Stimulated activated CD8-positive, alpha-beta memory T cell treated with anti-CD3 and anti-CD28 coated beads, Interleukin-7, amount 100 ng/mL, for 1 hour (primary cell): ENCODE measurements around the gene SPATS2.
"Not testable (repeated sequence)": the region's sequence is repeated elsewhere in the genome, so short reads cannot be mapped to it uniquely, and the experiment has no call there.

ENCODE experiments used
- DNase-seq, 2 donors: peaks; one replicate each; pipeline ENCODE4 v3.0.0-alpha.2; 2020; ENCODE audit warnings: low read depth in 2 of 2

SPATS2 gene

GRCh38 chr12:49352351-49352750 is 14.9 kb upstream of the SPATS2 start:
- no peak for DNase-seq

GRCh38 chr12:49355913-49356312 is 11.3 kb upstream of the SPATS2 start:
- no peak for DNase-seq

GRCh38 chr12:49357103-49357678 is 10.1 kb upstream of the SPATS2 start:
- DNase-seq, result no peak

GRCh38 chr12:49358483-49359141 is 8.7 kb upstream of the SPATS2 start:
- no peak for DNase-seq

- no peak for DNase-seq
Measured at GRCh38 chr12:49359671-49360070, 7.6 kb upstream of the SPATS2 start.

- no peak for DNase-seq
Measured at GRCh38 chr12:49362077-49362476, 5.2 kb upstream of the SPATS2 start.

GRCh38 chr12:49364989-49365388 is 2.3 kb upstream of the SPATS2 start:
- no peak for DNase-seq

GRCh38 chr12:49365542-49365941 is 1.7 kb upstream of the SPATS2 start:
- DNase-seq, result no peak

- DNase-seq, result no peak
Measured at GRCh38 chr12:49366096-49366651, 1.1 kb upstream of the SPATS2 start.

- DNase-seq, result peak; percentile 64 to 67
Measured at GRCh38 chr12:49366652-49367380, 446 bp upstream of the SPATS2 start.

GRCh38 chr12:49368240-49368600 is 958 bp downstream of the SPATS2 start:
- no peak for DNase-seq

GRCh38 chr12:49369411-49370145 is 2.3 kb downstream of the SPATS2 start:
- no peak for DNase-seq

- DNase-seq, result no peak
Measured at GRCh38 chr12:49370539-49370938, 3.3 kb downstream of the SPATS2 start.

- DNase-seq, result no peak
Measured at GRCh38 chr12:49375406-49375805, 8.1 kb downstream of the SPATS2 start.

GRCh38 chr12:49377386-49377785 is 10.1 kb downstream of the SPATS2 start:
- no peak for DNase-seq

- DNase-seq, result not testable (repeated sequence)
Measured at GRCh38 chr12:49380184-49380583, 12.9 kb downstream of the SPATS2 start.

GRCh38 chr12:49388682-49389386 is 21.6 kb downstream of the SPATS2 start:
- peak; percentile 34 to 46 for DNase-seq

GRCh38 chr12:49389387-49389703 is 22.1 kb downstream of the SPATS2 start:
- DNase-seq, result no peak

GRCh38 chr12:49397000-49397399 is 29.7 kb downstream of the SPATS2 start:
- DNase-seq, result no peak

- no peak for DNase-seq
Measured at GRCh38 chr12:49400304-49400703, 33.0 kb downstream of the SPATS2 start.

- no peak for DNase-seq
Measured at GRCh38 chr12:49403971-49404450, 36.7 kb downstream of the SPATS2 start.

GRCh38 chr12:49404956-49405355 is 37.7 kb downstream of the SPATS2 start:
- DNase-seq, result no peak
